ENCODE data around the gene CEMIP. TPM values are rescaled to one million over a fixed set of nuclear protein-coding genes. Genes with fewer than 3 reads are reported as not detected.

CEMIP gene
- polyA plus RNA-seq, 1 donor (not counting 4 experiments of a cell fraction or from before 2014, with no cell fraction given): 2.3 TPM

GRCh38 chr15:80982839-80983238, 203.7 kb downstream of the CEMIP start:
- peaks cover 3 to 30% of the 10 kb centered on the region in 2 experiments for H3K36me3 ChIP-seq (ENCODE audit: control insufficient read depth in 2 of 2, extremely low read depth in 1 of 2, insufficient read depth in 2 of 2, low read length in 2 of 2)
- dilution Hi-C loops (cut with MboI; ENCODE audit: extremely low pct_ligation_motif_present, low sequenced_read_pairs): no loop called here
- peaks cover 6% of the 10 kb centered on the region for H4K20me1 ChIP-seq (ENCODE audit: control insufficient read depth, extremely low read depth, insufficient read depth, low read length)

GRCh38 chr15:80984856-80985255, 205.7 kb downstream of the CEMIP start:
- H3K9ac ChIP-seq (ENCODE audit: control insufficient read depth, extremely low read depth, insufficient read depth, low read length): peak overlapping the region; percentile 28
- TF ChIP-seq EZH2 (IDR thresholded peaks at IDR 0.05; ENCODE audit: low read length): no peak
- TF ChIP-seq, protein P1, sequence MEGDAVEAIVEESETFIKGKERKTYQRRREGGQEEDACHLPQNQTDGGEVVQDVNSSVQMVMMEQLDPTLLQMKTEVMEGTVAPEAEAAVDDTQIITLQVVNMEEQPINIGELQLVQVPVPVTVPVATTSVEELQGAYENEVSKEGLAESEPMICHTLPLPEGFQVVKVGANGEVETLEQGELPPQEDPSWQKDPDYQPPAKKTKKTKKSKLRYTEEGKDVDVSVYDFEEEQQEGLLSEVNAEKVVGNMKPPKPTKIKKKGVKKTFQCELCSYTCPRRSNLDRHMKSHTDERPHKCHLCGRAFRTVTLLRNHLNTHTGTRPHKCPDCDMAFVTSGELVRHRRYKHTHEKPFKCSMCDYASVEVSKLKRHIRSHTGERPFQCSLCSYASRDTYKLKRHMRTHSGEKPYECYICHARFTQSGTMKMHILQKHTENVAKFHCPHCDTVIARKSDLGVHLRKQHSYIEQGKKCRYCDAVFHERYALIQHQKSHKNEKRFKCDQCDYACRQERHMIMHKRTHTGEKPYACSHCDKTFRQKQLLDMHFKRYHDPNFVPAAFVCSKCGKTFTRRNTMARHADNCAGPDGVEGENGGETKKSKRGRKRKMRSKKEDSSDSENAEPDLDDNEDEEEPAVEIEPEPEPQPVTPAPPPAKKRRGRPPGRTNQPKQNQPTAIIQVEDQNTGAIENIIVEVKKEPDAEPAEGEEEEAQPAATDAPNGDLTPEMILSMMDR (optimal IDR thresholded peaks at IDR 0.05 in 1 of 3, IDR thresholded peaks at IDR 0.05 in 1 of 3, conservative IDR thresholded peaks at IDR 0.05 in 1 of 3; ENCODE audit: extremely low read depth in 1 of 3, insufficient read depth in 2 of 3, low read length in 3 of 3): no peak
- dilution Hi-C loops (cut with MboI; ENCODE audit: extremely low pct_ligation_motif_present, low sequenced_read_pairs): no loop called here
- H2AFZ ChIP-seq (ENCODE audit: control insufficient read depth, low read length): peak overlapping the region; percentile 52
- H3K4me3 ChIP-seq (ENCODE audit: control insufficient read depth in 2 of 3, extremely low read depth in 1 of 3, insufficient read depth in 2 of 3, low read depth in 1 of 3, low read length in 3 of 3): peak overlapping the region in 2 of 3 experiments; percentile 29 to 50
- peaks cover 4% of the 10 kb centered on the region for H3K9me1 ChIP-seq (ENCODE audit: control insufficient read depth, extremely low read depth, insufficient read depth, low read length)
- H3K27ac ChIP-seq (ENCODE audit: control insufficient read depth, insufficient read depth, low read length): peak overlapping the region; percentile 23
- FAIRE-seq: peak; percentile 46
- peaks cover 74% of the 10 kb centered on the region for H3K79me2 ChIP-seq (ENCODE audit: control insufficient read depth, insufficient read depth, low read length)
- DNase-seq (ENCODE audit: low read depth, low spot score): no peak
- H4K20me1 ChIP-seq (ENCODE audit: control insufficient read depth, extremely low read depth, insufficient read depth, low read length): peaks cover 6% of the 10 kb centered on the region
- H3K4me1 ChIP-seq (ENCODE audit: control insufficient read depth, extremely low read depth, insufficient read depth, low read length): peaks cover 25% of the 10 kb centered on the region
- no peaks in the 10 kb centered on the region for H3K9me3 ChIP-seq (ENCODE audit: control insufficient read depth, low read depth, low read length)
- H3K36me3 ChIP-seq (ENCODE audit: control insufficient read depth in 2 of 2, extremely low read depth in 1 of 2, insufficient read depth in 2 of 2, low read length in 2 of 2): peaks cover 3 to 20% of the 10 kb centered on the region in 2 experiments
- peak overlapping the region; percentile 83 for H3K4me2 ChIP-seq (ENCODE audit: control insufficient read depth, extremely low read depth, insufficient read depth, low read depth, low read length)
- no peaks in the 10 kb centered on the region for H3K27me3 ChIP-seq (ENCODE audit: control insufficient read depth, extremely low read depth, insufficient read depth, low read length)

More at GRCh38 chr15:80982839-80983238, 203.7 kb downstream of the CEMIP start:
- Histone ChIP-seq H3K27ac (ENCODE audit: control insufficient read depth, insufficient read depth, low read length) (no peak overlapping the region), H3K4me1 (ENCODE audit: control insufficient read depth, extremely low read depth, insufficient read depth, low read length) (peaks cover 15% of the 10 kb centered on the region), H3K9ac (ENCODE audit: control insufficient read depth, extremely low read depth, insufficient read depth, low read length) (no peak overlapping the region), H3K4me2 (ENCODE audit: control insufficient read depth, extremely low read depth, insufficient read depth, low read depth, low read length) (no peak overlapping the region), H3K27me3 (ENCODE audit: control insufficient read depth, extremely low read depth, insufficient read depth, low read length) (no peaks in the 10 kb centered on the region), H2AFZ (ENCODE audit: control insufficient read depth, low read length) (no peak overlapping the region), H3K79me2 (ENCODE audit: control insufficient read depth, insufficient read depth, low read length) (peaks cover 57% of the 10 kb centered on the region), H3K9me1 (ENCODE audit: control insufficient read depth, extremely low read depth, insufficient read depth, low read length) (peaks cover 4% of the 10 kb centered on the region), H3K9me3 (ENCODE audit: control insufficient read depth, low read depth, low read length) (no peaks in the 10 kb centered on the region), H3K4me3 (ENCODE audit: control insufficient read depth in 2 of 3, extremely low read depth in 1 of 3, insufficient read depth in 2 of 3, low read depth in 1 of 3, low read length in 3 of 3) (no peak overlapping the region)
- DNase-seq (ENCODE audit: low read depth, low spot score) (no peak), FAIRE-seq (no peak)
- TF ChIP-seq EZH2 (IDR thresholded peaks at IDR 0.05; ENCODE audit: low read length): no peak
- TF ChIP-seq, protein P1 (optimal IDR thresholded peaks at IDR 0.05 in 1 of 3, IDR thresholded peaks at IDR 0.05 in 1 of 3, conservative IDR thresholded peaks at IDR 0.05 in 1 of 3; ENCODE audit: extremely low read depth in 1 of 3, insufficient read depth in 2 of 3, low read length in 3 of 3): no peak

All from keratinocyte (primary cell).